ENCODE results near the gene PRPS1L1. TPM values are rescaled to one million over a fixed set of nuclear protein-coding genes. Genes with fewer than 3 reads are reported as not detected.
A peak's percentile ranks its signal among the peaks of the same experiment; 100 is the strongest.

The PRPS1L1 gene
- total RNA-seq, 4 donors from 2014 or later: not detected

GRCh38 chr7:17996442-17997223 is 31.0 kb downstream of the PRPS1L1 start:
- Histone ChIP-seq H3K27ac (no peak overlapping the region), H3K9me3 (no peaks in the 10 kb centered on the region), H3K36me3 (no peaks in the 10 kb centered on the region), H3K27me3 (no peaks in the 10 kb centered on the region), H3K4me1 (peaks cover 0 to 2% (median 0%) of the 10 kb centered on the region in 4 donors), H3K4me3 (no peak overlapping the region)
- no peak for DNase-seq (ENCODE audit: low spot score in 2 of 2)
- WGBS, 2 donors: 39% methylated on average over 1 of the region's 1 CpG
- TF ChIP-seq EP300 (IDR thresholded peaks at IDR 0.05): no peak

GRCh38 chr7:17996040-17996439 is 31.6 kb downstream of the PRPS1L1 start:
- H3K27ac ChIP-seq: no peak overlapping the region
- TF ChIP-seq POLR2A (IDR thresholded peaks at IDR 0.05): no peak
- TF ChIP-seq EP300 (IDR thresholded peaks at IDR 0.05): no peak
- TF ChIP-seq CTCF (IDR thresholded peaks at IDR 0.05): no peak
- 67 to 96% methylated on average over 2 of the region's 2 CpGs for whole genome bisulfite sequencing, 2 donors

GRCh38 chr7:17994079-17994850 is 33.4 kb downstream of the PRPS1L1 start:
- no peaks in the 10 kb centered on the region for H3K27me3 ChIP-seq
- H3K4me1 ChIP-seq: peaks cover 0 to 2% (median 0%) of the 10 kb centered on the region in 4 donors
- no peak overlapping the region for H3K4me3 ChIP-seq
- DNase-seq (ENCODE audit: low spot score in 2 of 2): no peak
- 62% methylated on average over 5 of the region's 5 CpGs for WGBS, 2 donors
- no peak overlapping the region for H3K27ac ChIP-seq
- TF ChIP-seq POLR2A (IDR thresholded peaks at IDR 0.05) (no peak), CTCF (IDR thresholded peaks at IDR 0.05) (no peak), EP300 (IDR thresholded peaks at IDR 0.05) (no peak)
- H3K9me3 ChIP-seq: no peaks in the 10 kb centered on the region
- H3K36me3 ChIP-seq: no peaks in the 10 kb centered on the region

More at GRCh38 chr7:17996040-17996439, 31.6 kb downstream of the PRPS1L1 start:
- H3K4me1 ChIP-seq: peaks cover 0 to 2% (median 0%) of the 10 kb centered on the region in 4 donors
- no peaks in the 10 kb centered on the region for H3K36me3 ChIP-seq
- no peak overlapping the region for H3K4me3 ChIP-seq
- H3K27me3 ChIP-seq: no peaks in the 10 kb centered on the region
- DNase-seq (ENCODE audit: low spot score in 2 of 2): no peak
- no peaks in the 10 kb centered on the region for H3K9me3 ChIP-seq

GRCh38 chr7:17991866-17992648 is 35.6 kb downstream of the PRPS1L1 start:
- Histone ChIP-seq H3K36me3 (no peaks in the 10 kb centered on the region), H3K9me3 (no peaks in the 10 kb centered on the region), H3K4me1 (peaks cover 0 to 2% (median 0%) of the 10 kb centered on the region in 4 donors), H3K27me3 (no peaks in the 10 kb centered on the region), H3K27ac (no peak overlapping the region), H3K4me3 (no peak overlapping the region)
- TF ChIP-seq EP300 (IDR thresholded peaks at IDR 0.05) (no peak), CTCF (IDR thresholded peaks at IDR 0.05) (peak in 1 of 5 experiments; percentile 16), POLR2A (IDR thresholded peaks at IDR 0.05) (no peak)
- 56 to 57% methylated on average over 13 of the region's 13 CpGs for WGBS, 2 donors
- no peak for DNase-seq (ENCODE audit: low spot score in 2 of 2)

GRCh38 chr7:17990761-17991160 is 36.9 kb downstream of the PRPS1L1 start:
- no peaks in the 10 kb centered on the region for H3K9me3 ChIP-seq
- 91 to 95% methylated on average over 3 of the region's 3 CpGs for WGBS, 2 donors

More at GRCh38 chr7:17990761-17991160, 36.9 kb downstream of the PRPS1L1 start:
- Histone ChIP-seq H3K27me3 (no peaks in the 10 kb centered on the region), H3K4me3 (no peak overlapping the region), H3K27ac (no peak overlapping the region), H3K4me1 (peaks cover 0 to 2% (median 0%) of the 10 kb centered on the region in 4 donors), H3K36me3 (no peaks in the 10 kb centered on the region)
- no peak for DNase-seq (ENCODE audit: low spot score in 2 of 2)
- TF ChIP-seq CTCF (IDR thresholded peaks at IDR 0.05): no peak

Measured in tibial nerve (tissue), 4 donors.